Measurements from ENCODE around the gene OXER1.
"Not testable (repeated sequence)": the region's sequence is repeated elsewhere in the genome, so short reads cannot be mapped to it uniquely, and the experiment has no call there.

The OXER1 gene

DNA sequence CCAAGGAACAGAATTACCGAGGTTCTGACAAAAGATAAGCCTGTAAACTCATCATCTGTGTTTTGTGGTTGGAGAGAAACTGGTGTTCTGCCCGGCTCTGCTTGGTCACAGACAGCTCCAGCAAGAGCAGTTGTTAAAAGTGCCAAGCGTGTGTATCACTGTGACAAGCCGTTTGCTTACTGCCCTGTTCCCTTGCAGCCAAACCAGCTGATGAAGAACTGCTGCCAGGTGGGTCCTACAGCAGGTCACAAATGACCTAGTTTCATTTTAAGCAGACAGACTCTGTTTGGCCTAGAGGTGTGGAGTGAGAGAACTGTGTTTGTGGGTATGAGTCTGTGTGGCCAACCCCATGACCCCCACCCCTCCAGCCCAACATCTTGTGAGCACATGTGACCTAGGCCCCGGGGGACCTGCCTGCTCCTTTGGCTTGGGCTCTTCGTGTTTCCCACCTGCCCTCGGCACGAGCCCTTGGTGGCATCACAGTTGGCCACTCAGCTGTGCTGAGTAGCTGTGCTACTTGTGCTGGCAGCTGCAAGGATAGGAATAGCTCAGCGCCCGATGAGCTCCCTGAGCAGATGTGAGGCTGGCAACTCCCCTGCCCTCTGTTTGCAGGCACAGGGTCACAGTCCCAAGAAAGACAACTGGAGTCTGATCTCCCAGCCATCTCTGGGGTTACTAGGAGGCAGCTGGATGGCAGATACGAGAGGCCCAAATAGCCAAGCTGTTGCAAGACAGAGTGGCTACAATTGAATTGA lies 9.7 kb downstream of the OXER1 start:
- no peaks in the 10 kb centered on the region for H3K4me1 Mint-ChIP-seq (ENCODE audit: low read depth)
- peaks cover 10% of the 10 kb centered on the region for H3K36me3 Mint-ChIP-seq
- no peak overlapping the region for H3K4me3 Mint-ChIP-seq
- no peaks in the 10 kb centered on the region for H3K9me3 Mint-ChIP-seq (ENCODE audit: low read depth)
- no peak overlapping the region for H3K27ac Mint-ChIP-seq
- no peaks in the 10 kb centered on the region for H3K27me3 Mint-ChIP-seq

DNA sequence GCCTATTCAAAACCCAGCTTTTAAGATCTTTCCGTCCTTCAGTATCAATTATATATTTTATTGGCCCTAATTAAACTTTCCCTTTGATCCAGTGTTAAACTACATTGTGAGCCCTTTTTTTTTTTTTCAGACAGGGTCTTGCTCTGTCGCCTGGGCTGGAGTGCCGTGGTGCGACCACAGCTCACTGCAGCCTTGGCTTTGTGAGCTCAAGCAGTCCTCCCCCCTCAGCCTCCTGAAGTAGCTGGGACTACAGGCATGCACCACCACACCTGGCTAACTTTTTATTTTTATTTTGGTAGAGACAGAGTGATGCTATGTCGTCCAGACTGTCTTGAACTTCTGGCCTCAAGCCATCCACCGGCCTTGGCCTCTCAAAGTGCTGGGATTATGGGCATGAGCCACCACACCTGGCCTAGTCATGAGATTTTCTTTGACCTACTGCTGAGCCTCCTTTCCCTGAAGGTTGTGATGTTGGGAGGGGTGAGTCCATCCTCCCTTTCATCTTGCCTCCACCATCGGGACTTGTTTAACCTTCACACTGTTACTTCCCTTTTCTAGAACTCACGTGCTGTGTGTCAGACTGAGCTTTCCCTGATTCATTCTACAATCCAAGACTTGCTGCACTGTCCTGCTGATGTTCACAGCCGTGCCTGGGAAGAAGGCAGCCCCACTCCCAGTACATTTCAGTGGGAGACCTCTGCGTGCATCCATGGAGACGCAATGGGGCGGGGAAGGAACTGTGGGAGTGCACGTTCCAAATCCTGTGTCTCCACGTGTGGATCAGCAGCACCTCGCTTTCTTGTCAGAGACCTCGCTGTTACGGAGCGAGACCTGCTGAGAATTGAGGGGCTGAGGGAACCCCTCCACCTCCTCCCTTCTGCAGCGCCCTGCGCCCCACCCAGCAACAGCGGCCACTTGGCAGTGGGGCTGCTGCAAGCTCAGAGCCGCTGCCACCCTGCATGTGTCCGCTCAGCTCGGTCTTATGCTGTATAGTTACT lies 10.8 kb downstream of the OXER1 start:
- H3K27me3 Mint-ChIP-seq, result no peaks in the 10 kb centered on the region
- no peaks in the 10 kb centered on the region for H3K4me1 Mint-ChIP-seq (ENCODE audit: low read depth)
- H3K4me3 Mint-ChIP-seq, result no peak overlapping the region
- no peaks in the 10 kb centered on the region for H3K9me3 Mint-ChIP-seq (ENCODE audit: low read depth)
- peaks cover 8% of the 10 kb centered on the region for H3K36me3 Mint-ChIP-seq
- H3K27ac Mint-ChIP-seq, result no peak overlapping the region

DNA sequence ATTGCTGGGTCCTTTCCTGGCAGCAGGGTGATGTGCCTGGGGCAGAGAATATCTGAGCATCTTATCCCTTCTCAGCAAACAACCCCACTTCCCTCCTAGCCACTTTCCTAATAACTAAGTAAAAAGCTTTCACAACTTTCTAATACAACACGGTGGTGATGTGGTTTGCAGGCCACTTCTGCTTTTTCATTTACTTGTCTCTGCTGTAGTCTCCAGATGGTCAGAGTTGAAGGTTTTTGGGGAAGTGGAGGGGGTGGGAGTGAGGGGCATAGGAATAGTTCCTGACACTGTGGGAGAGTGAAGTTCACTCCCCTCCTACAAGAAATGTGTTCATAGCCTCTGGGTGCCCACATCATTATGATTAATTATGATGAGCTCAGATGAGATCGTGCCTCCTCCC lies 11.6 kb downstream of the OXER1 start:
- H3K4me1 Mint-ChIP-seq (ENCODE audit: low read depth), result no peaks in the 10 kb centered on the region
- H3K27ac Mint-ChIP-seq, result no peak overlapping the region
- no peaks in the 10 kb centered on the region for H3K27me3 Mint-ChIP-seq
- no peak overlapping the region for H3K4me3 Mint-ChIP-seq
- H3K36me3 Mint-ChIP-seq, result peaks cover 8% of the 10 kb centered on the region
- no peaks in the 10 kb centered on the region for H3K9me3 Mint-ChIP-seq (ENCODE audit: low read depth)

DNA sequence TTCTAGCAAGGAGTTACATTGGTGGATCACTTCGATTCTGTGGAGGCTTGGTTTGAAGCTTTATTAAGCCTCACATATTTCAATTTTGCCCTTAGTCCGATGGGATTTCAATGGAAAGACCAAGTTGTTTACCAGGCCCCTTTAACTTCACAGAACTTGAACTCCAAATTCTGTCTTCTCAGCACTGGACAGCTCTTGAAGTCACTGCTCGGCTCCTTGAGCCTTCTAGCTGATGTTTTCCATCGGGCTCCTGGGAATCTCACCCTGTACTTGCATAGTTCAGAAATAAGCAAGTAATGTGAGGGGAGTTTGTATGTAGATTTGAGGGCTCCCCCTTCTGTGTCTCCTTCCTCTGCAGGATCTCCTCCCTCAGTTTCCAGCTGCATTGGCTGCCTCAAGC lies 15.1 kb downstream of the OXER1 start:
- Mint-ChIP-seq H3K36me3 (peaks cover 8% of the 10 kb centered on the region), H3K9me3 (ENCODE audit: low read depth) (no peaks in the 10 kb centered on the region), H3K27me3 (no peaks in the 10 kb centered on the region), H3K4me1 (ENCODE audit: low read depth) (no peaks in the 10 kb centered on the region), H3K4me3 (no peak overlapping the region), H3K27ac (no peak overlapping the region)

DNA sequence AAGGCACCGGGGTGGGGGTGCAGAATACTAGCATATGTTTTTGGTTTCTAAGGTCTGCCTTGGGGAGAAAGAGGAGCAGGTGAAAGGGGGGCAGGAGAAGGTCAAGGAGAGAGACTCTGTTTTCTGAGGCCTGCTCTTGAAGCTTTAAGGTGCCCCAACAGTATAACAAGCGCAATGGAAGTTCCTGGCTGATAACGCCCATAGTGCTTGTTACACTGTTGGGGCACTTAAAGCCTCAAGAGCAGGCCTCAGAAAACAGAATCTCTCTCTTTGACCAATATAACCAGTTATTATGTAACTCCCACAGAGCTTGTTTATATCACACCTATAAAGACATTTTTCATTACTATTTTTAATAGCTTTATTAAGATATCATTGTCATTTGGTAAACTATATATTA lies 16.5 kb downstream of the OXER1 start:
- Mint-ChIP-seq H3K4me1 (ENCODE audit: low read depth) (no peaks in the 10 kb centered on the region), H3K9me3 (ENCODE audit: low read depth) (no peaks in the 10 kb centered on the region), H3K36me3 (peaks cover 8% of the 10 kb centered on the region), H3K27ac (no peak overlapping the region), H3K27me3 (no peaks in the 10 kb centered on the region), H3K4me3 (no peak overlapping the region)

DNA sequence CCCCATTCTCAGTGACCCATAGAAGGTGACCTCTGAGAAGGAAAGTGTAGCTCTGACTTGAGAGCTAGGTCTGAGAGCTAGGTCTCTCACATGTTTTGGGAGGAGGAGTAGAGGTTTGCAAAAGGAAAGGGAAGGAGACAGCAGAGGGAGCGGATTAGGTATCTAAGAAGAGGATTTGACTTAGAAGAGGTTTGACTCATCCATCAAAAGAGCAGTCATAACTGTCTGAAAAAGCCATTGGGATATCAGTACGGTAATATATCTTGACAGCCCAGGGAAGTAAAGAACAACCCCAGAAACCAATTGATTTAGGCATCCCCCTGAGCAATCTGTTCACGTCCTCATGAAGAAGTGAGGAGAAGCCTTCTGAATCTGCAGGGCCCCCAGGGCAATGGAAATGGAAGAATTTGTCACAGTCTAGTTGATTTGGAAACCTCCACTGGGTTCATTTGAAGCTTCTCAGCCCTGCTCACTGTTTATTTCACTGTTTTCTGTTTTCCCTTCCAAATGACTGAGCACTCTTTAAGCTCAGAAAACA lies 19.3 kb downstream of the OXER1 start:
- no peaks in the 10 kb centered on the region for H3K27me3 Mint-ChIP-seq
- no peaks in the 10 kb centered on the region for H3K9me3 Mint-ChIP-seq (ENCODE audit: low read depth)
- no peak overlapping the region for H3K4me3 Mint-ChIP-seq
- peaks cover 1% of the 10 kb centered on the region for H3K4me1 Mint-ChIP-seq (ENCODE audit: low read depth)
- no peak overlapping the region for H3K27ac Mint-ChIP-seq
- H3K36me3 Mint-ChIP-seq, result peaks cover 16% of the 10 kb centered on the region

- H3K4me1 Mint-ChIP-seq (ENCODE audit: low read depth), result peaks cover 1% of the 10 kb centered on the region
- H3K4me3 Mint-ChIP-seq, result no peak overlapping the region
- no peaks in the 10 kb centered on the region for H3K9me3 Mint-ChIP-seq (ENCODE audit: low read depth)
- no peaks in the 10 kb centered on the region for H3K27me3 Mint-ChIP-seq
- peaks cover 23% of the 10 kb centered on the region for H3K36me3 Mint-ChIP-seq
- H3K27ac Mint-ChIP-seq, result no peak overlapping the region
Measured at GRCh38 chr2:42743659-42743990, 20.3 kb downstream of the OXER1 start.

DNA sequence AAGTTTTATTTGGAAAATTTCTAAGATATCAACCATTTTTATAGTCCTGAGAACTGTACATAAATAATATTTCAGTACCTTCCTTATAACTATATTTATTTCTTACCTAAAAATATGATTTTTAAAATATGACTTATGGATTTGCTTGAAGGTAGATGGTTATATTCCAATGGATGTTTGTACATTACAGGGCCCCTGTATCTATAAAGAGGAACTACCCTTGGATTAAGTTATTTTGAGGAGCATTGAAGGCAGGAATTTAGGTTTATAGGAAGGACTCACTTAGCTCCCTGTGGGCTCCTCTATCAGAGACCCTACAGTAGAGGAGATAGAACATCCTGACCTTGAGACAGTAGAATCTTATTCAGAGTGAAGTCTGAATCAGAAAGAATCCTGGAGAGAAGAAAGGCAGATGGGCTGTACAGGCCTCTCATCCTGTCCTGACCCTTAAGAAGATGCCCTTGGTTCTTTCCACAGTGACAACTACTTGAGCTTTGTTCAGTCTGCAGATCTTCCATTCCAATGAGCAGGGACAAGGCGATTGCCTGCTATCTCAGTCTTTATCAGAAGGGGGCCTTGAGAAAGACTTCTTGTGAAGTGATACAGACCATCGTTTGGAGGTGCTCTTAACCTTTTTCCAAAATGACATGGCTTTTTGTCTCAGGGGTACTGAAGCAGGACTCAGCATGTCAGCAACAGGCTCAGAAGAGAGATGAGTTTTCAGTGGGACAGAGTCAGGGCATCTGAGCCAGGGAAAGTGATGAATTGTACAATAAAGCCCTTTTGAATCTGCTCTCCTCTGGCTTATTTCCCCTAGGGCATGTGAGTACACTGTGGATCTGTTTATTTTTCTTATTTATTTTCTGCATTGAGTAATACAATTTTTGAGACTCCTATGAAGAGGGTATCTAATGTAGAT lies 20.9 kb downstream of the OXER1 start:
- H3K27ac Mint-ChIP-seq, result no peak overlapping the region
- H3K9me3 Mint-ChIP-seq (ENCODE audit: low read depth), result no peaks in the 10 kb centered on the region
- H3K4me1 Mint-ChIP-seq (ENCODE audit: low read depth), result peaks cover 1% of the 10 kb centered on the region
- H3K4me3 Mint-ChIP-seq, result no peak overlapping the region
- peaks cover 24% of the 10 kb centered on the region for H3K36me3 Mint-ChIP-seq
- H3K27me3 Mint-ChIP-seq, result no peaks in the 10 kb centered on the region

DNA sequence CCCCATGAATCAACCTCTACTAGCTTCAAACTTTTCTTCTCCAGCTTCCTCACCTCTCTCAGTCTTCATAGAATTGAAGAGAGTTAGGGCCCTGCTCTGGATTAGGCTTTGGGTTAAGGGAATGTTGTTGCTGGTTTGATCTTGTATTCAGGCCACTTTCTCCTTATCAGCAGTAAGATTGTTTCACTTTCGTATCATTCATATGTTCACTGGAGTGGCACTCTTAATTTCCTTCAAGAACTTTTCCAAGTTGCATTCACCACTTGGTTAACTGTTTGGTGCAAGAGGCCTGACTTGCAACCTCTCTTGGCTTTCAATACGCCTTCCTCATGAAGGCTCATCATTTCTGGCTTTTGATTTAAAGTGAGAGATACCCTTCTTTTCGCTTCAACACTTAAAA lies 22.8 kb downstream of the OXER1 start:
- Mint-ChIP-seq H3K4me3 (no peak overlapping the region), H3K36me3 (peaks cover 38% of the 10 kb centered on the region), H3K27ac (no peak overlapping the region), H3K27me3 (no peaks in the 10 kb centered on the region), H3K4me1 (ENCODE audit: low read depth) (peaks cover 1% of the 10 kb centered on the region), H3K9me3 (ENCODE audit: low read depth) (no peaks in the 10 kb centered on the region)

DNA sequence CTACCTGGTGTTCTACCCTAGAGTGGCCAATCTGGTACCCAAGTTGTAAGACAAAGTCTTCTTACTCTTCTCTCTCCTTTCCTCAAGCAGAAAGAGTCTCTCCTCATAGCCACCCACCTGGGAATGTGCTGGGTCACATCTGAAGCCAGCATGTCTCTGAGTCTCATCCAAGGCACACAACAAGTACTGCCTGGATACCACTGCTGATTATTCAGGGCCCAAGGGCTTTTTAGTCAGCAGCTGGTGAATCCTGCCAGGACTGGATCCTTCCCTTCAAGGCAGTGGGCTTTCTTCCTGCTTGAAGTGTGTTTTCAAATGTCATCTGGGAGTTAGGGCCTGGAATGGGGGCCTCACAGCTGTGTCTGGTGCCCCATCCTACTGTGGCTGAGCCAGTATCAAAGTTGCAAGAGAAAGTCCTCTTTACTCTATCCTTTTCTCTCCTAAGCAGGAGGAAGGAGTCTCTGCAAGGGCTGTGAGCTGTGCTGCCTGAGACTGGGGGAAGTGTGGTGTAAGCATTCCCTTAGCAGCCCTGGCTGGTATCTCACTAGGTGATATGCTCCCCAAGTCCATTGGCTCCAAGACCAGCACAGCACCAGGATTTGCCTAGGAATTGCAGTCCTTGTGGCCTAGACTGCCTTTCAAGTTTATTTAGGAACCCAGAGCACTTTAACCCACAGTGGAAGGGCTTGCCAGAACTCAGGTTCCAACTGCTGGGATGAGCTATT lies 27.2 kb downstream of the OXER1 start:
- Mint-ChIP-seq H3K4me1 (ENCODE audit: low read depth) (peaks cover 1% of the 10 kb centered on the region), H3K27ac (no peak overlapping the region), H3K9me3 (ENCODE audit: low read depth) (peaks cover 24% of the 10 kb centered on the region)

GRCh38 chr2:42733852-42734251 lies 30.1 kb downstream of the OXER1 start:
- Mint-ChIP-seq H3K27ac (no peak overlapping the region), H3K4me3 (no peak overlapping the region), H3K9me3 (ENCODE audit: low read depth) (peaks cover 30% of the 10 kb centered on the region), H3K27me3 (no peaks in the 10 kb centered on the region), H3K4me1 (ENCODE audit: low read depth) (no peaks in the 10 kb centered on the region), H3K36me3 (peaks cover 74% of the 10 kb centered on the region)

More for the DNA sequence above, 27.2 kb downstream of the OXER1 start:
- Mint-ChIP-seq H3K36me3 (peaks cover 75% of the 10 kb centered on the region), H3K27me3 (no peaks in the 10 kb centered on the region), H3K4me3 (no peak overlapping the region)

- H3K27ac Mint-ChIP-seq; H3K27me3 Mint-ChIP-seq; H3K4me1 Mint-ChIP-seq (ENCODE audit: low read depth); H3K4me3 Mint-ChIP-seq: not testable (repeated sequence)
- Mint-ChIP-seq H3K36me3 (peaks cover 69% of the 10 kb centered on the region), H3K9me3 (ENCODE audit: low read depth) (peaks cover 30% of the 10 kb centered on the region)
Measured at GRCh38 chr2:42731316-42731715, 32.6 kb downstream of the OXER1 start.

DNA sequence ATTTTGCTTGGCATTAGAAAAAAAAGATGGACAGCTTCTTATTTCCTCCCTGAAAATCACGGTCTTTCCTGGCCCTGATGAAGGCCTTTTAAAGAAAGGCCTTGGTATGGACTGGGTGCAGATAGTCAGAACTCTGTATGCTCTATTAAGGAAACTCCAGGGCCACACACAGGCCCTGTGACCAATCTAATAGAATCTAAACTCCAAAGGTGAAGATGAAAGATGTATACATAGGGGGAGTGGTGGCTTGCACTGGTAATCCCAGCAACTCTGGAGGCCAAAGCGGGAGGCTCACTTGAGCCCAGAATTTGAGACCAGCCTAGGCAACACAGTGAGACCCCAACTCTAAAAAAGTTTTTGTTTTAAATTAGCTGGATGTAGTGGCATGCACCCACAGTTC lies 37.3 kb downstream of the OXER1 start:
- no peak overlapping the region for H3K27ac Mint-ChIP-seq

DNA sequence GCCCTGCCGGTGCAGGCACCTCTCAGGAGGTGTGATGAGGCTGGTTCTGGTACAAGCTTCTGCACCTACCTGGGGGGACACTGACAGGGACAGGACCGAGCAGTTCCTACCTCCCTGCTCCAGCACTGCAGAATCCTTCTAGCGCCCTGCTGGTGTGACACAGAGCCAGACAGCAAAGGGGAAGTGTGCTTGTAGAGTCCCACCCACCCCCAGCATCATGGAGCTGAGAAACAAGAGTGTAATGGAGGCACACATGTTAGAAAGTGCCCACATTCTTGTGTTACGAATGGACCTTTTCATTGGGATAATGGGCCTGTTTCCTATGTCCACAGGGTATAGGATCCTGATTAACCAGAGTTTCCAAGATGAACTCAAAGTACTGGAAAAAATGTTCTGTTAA lies 38.3 kb downstream of the OXER1 start:
- Mint-ChIP-seq H3K36me3 (peaks cover 35% of the 10 kb centered on the region), H3K4me3 (no peak overlapping the region), H3K4me1 (ENCODE audit: low read depth) (peaks cover 5% of the 10 kb centered on the region), H3K27ac (no peak overlapping the region), H3K9me3 (ENCODE audit: low read depth) (no peaks in the 10 kb centered on the region), H3K27me3 (no peaks in the 10 kb centered on the region)

More for the DNA sequence above, 37.3 kb downstream of the OXER1 start:
- Mint-ChIP-seq H3K4me3 (no peak overlapping the region), H3K27me3 (no peaks in the 10 kb centered on the region), H3K36me3 (peaks cover 42% of the 10 kb centered on the region), H3K4me1 (ENCODE audit: low read depth) (peaks cover 5% of the 10 kb centered on the region), H3K9me3 (ENCODE audit: low read depth) (peaks cover 5% of the 10 kb centered on the region)

Measured in activated naive CD8-positive, alpha-beta T cell (primary cell).